HEK293 (cell line): Measurements from ENCODE around the gene MYO15B.
"Not testable (repeated sequence)": the region's sequence is repeated elsewhere in the genome, so short reads cannot be mapped to it uniquely, and the experiment has no call there.

ENCODE experiments used
- CTCF ChIA-PET: fragments of 350-600 bp; formaldehyde crosslinking; extraction: SDS; loops from one replicate; lab custom pipeline; 2021; ENCODE audit warnings: antibody characterized with exemption; lab: Yijun Ruan, JAX
- POLR2A ChIA-PET: fragments of 300-600 bp; formaldehyde crosslinking; extraction: SDS; loops from one replicate; lab custom pipeline; 2020; ENCODE audit warnings: antibody characterized with exemption, inconsistent platforms; lab: Yijun Ruan, JAX
- H3K27ac ChIP-seq: fragments of 200-500 bp; sonication (Bioruptor generic); 2 replicates; pipeline ENCODE4 v1.5.1; 2014; ENCODE audit warnings: low read depth, low read length, control low read depth, inconsistent platforms; ENCODE audit errors: extremely low read depth
- H3K36me3 ChIP-seq, 2 experiments: fragments of 200-500 bp in 1 of 2; sonication (Bioruptor generic) in 1 of 2; 1 replicate in 1 of 2; 2 replicates in 1 of 2; pipeline ENCODE4 v1.5.1; 2014 to 2017; ENCODE audit warnings: inconsistent platforms in 2 of 2, low read length in 2 of 2; ENCODE audit not compliant: control insufficient read depth in 2 of 2, insufficient read depth in 1 of 2
- H3K4me1 ChIP-seq: fragments of 200-500 bp; sonication (Bioruptor generic); 2 replicates; pipeline ENCODE4 v1.5.1; 2014; ENCODE audit warnings: mild to moderate bottlenecking, low read length, inconsistent platforms; ENCODE audit not compliant: control insufficient read depth, insufficient read depth
- H3K4me3 ChIP-seq: 2 replicates; pipeline ENCODE4 v1.5.1; 2011; ENCODE audit warnings: low read depth, mild to moderate bottlenecking, control low read depth, low read length, moderate library complexity
- H3K9me3 ChIP-seq: fragments of 200-500 bp; sonication (Bioruptor generic); 2 replicates; pipeline ENCODE4 v1.5.1; 2014; ENCODE audit warnings: low read depth, low read length, inconsistent platforms; ENCODE audit not compliant: control insufficient read depth, insufficient read depth
- GLIS1 ChIP-seq: fragments of 450-650 bp; formaldehyde crosslinking; IDR thresholded peaks from 2 replicates; pipeline ENCODE4 v1.5.1; 2016; ENCODE audit warnings: missing biosample characterization, missing genetic modification characterization
- HOXC10 ChIP-seq: sonication (generic); formaldehyde crosslinking; IDR thresholded peaks from 2 replicates; pipeline ENCODE4 v1.8.1; 2023; ENCODE audit warnings: mild to moderate bottlenecking, missing genetic modification reagents
- PRDM10 ChIP-seq: fragments of 450-650 bp; formaldehyde crosslinking; IDR thresholded peaks from 2 replicates; pipeline ENCODE4 v1.5.1; 2016; ENCODE audit warnings: missing biosample characterization, missing genetic modification characterization
- SCRT2 ChIP-seq: fragments of 450-650 bp; formaldehyde crosslinking; IDR thresholded peaks from 2 replicates; pipeline ENCODE4 v1.5.1; 2016; ENCODE audit warnings: missing biosample characterization, missing genetic modification characterization
- ZBTB20 ChIP-seq: fragments of 450-650 bp; formaldehyde crosslinking; IDR thresholded peaks from 2 replicates; pipeline ENCODE4 v1.5.1; 2016; ENCODE audit warnings: missing biosample characterization, missing genetic modification characterization
- ZBTB48 ChIP-seq: fragments of 450-650 bp; formaldehyde crosslinking; IDR thresholded peaks from 2 replicates; pipeline ENCODE4 v1.5.1; 2016; ENCODE audit warnings: missing biosample characterization, missing genetic modification characterization
- ZFP41 ChIP-seq: fragments of 450-650 bp; formaldehyde crosslinking; IDR thresholded peaks from 2 replicates; pipeline ENCODE4 v1.5.1; 2016; ENCODE audit warnings: missing biosample characterization, missing genetic modification characterization, borderline replicate concordance
- ZIC2 ChIP-seq: fragments of 450-650 bp; formaldehyde crosslinking; IDR thresholded peaks from 2 replicates; pipeline ENCODE4 v1.5.1; 2016; ENCODE audit warnings: missing biosample characterization, missing genetic modification characterization
- ZNF121 ChIP-seq: fragments of 450-650 bp; formaldehyde crosslinking; IDR thresholded peaks from 2 replicates; pipeline ENCODE4 v1.5.1; 2016; ENCODE audit warnings: missing biosample characterization, missing genetic modification characterization
- ZNF132 ChIP-seq: fragments of 450-650 bp; formaldehyde crosslinking; IDR thresholded peaks from 2 replicates; pipeline ENCODE4 v1.5.1; 2017; ENCODE audit warnings: missing biosample characterization, missing genetic modification characterization, borderline replicate concordance
- ZNF2 ChIP-seq: fragments of 450-650 bp; formaldehyde crosslinking; IDR thresholded peaks from 2 replicates; pipeline ENCODE4 v1.5.1; 2016; ENCODE audit warnings: missing biosample characterization, missing genetic modification characterization
- ZNF404 ChIP-seq: fragments of 450-650 bp; formaldehyde crosslinking; IDR thresholded peaks from 2 replicates; pipeline ENCODE4 v1.5.1; 2017; ENCODE audit warnings: missing biosample characterization, missing genetic modification characterization
- ZNF426 ChIP-seq: fragments of 450-650 bp; formaldehyde crosslinking; IDR thresholded peaks from 2 replicates; pipeline ENCODE4 v1.5.1; 2017; ENCODE audit warnings: missing biosample characterization, missing genetic modification characterization, mild to moderate bottlenecking, inconsistent platforms, moderate library complexity
- ZNF514 ChIP-seq: fragments of 450-650 bp; formaldehyde crosslinking; IDR thresholded peaks from 2 replicates; pipeline ENCODE4 v1.5.1; 2016; ENCODE audit warnings: missing biosample characterization, missing genetic modification characterization
- ZNF544 ChIP-seq: fragments of 450-650 bp; formaldehyde crosslinking; IDR thresholded peaks from 2 replicates; pipeline ENCODE4 v1.5.0; 2017; ENCODE audit warnings: missing biosample characterization, missing genetic modification characterization
- ZNF549 ChIP-seq: fragments of 450-650 bp; IDR thresholded peaks from 2 replicates; pipeline ENCODE4 v1.5.1; 2018; ENCODE audit warnings: missing biosample characterization, missing genetic modification characterization, mild to moderate bottlenecking, inconsistent platforms, moderate library complexity
- ZNF624 ChIP-seq: fragments of 450-650 bp; formaldehyde crosslinking; IDR thresholded peaks from 2 replicates; pipeline ENCODE4 v1.5.1; 2017; ENCODE audit warnings: missing biosample characterization, missing genetic modification characterization
- ZNF692 ChIP-seq: fragments of 450-650 bp; formaldehyde crosslinking; IDR thresholded peaks from 2 replicates; pipeline ENCODE4 v1.5.1; 2016; ENCODE audit warnings: missing biosample characterization, missing genetic modification characterization
- ZSCAN5A ChIP-seq: fragments of 450-650 bp; formaldehyde crosslinking; IDR thresholded peaks from 2 replicates; pipeline ENCODE4 v1.5.1; 2016; ENCODE audit warnings: missing biosample characterization, missing genetic modification characterization
- ZXDB ChIP-seq: fragments of 450-650 bp; formaldehyde crosslinking; IDR thresholded peaks from 2 replicates; pipeline ENCODE4 v1.5.1; 2016; ENCODE audit warnings: missing biosample characterization, missing genetic modification characterization
- TF ChIP-seq, protein P1 (sequence below): fragments of 450-650 bp; formaldehyde crosslinking; IDR thresholded peaks from 2 replicates; pipeline ENCODE4 v1.5.1; 2016; ENCODE audit warnings: missing biosample characterization, missing genetic modification characterization

MYO15B gene

DNA sequence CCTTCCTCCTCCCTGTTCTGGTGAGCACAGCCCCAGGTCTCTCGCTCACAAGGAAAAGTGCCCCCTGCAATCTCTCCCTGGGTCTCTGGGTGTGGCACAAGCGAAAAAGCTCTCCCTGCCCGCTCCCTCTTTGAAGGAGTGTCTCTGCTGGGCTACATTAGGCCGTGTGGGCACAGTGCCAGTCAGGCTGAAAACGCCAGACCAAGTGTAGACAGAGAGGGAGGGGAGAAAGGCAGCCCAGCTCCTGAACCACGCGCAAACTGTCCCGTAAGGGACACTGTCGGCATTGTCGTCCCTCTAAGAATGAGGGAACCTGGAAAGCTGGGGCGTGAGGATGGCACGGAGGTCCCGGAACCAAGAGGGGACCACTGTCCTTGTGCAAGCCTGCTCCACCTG, 49.5 kb downstream of the MYO15B start:
- H3K4me1 ChIP-seq: peaks cover 11% of the 10 kb centered on the region
- TF ChIP-seq GLIS1 (peak; percentile 27; the same call in 1 of the 2 replicates), ZBTB48 (tag by site-specific recombination) (no peak)
- H3K36me3 ChIP-seq: peaks cover 0 to 50% of the 10 kb centered on the region in 2 experiments; a peak in 1 of 3 replicates
- CTCF ChIA-PET: interaction anchor here (0.6 to 10.6 kb wide), 10 partner anchors 11 to 112 kb away, joined by 3 to 341 read pairs (median 4); no protein-coding TSS in a partner anchor
- POLR2A ChIA-PET: no interaction called here
- H3K4me3 ChIP-seq: no peak overlapping the region
- H3K27ac ChIP-seq: no peak overlapping the region
- H3K9me3 ChIP-seq: no peaks in the 10 kb centered on the region

DNA sequence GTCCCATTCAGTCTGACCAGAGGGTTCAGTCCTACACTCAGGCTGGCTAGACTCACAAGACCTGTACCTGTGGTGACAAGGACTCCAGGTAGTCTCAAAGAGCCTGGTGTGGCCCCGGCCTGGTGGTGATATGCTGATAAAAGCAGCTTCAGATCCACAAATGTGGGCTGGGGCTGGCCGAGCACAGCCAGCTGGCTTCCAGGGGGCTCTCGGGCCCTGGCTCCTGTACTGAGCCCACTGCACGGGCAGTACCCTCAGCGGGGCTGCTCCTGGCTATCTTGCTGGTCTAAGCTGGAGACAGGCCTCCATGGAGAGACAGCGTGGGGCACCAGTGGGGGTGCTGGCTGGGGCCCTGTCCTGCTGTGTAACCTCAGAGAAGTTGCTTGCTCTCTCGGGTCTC, 50.0 kb downstream of the MYO15B start:
- TF ChIP-seq ZNF132 (tag by site-specific recombination): no peak
- TF ChIP-seq ZNF544 (tag by site-specific recombination): no peak
- TF ChIP-seq ZIC2 (tag by site-specific recombination): peak; percentile 91
- TF ChIP-seq ZSCAN5A (tag by site-specific recombination): no peak
- TF ChIP-seq ZNF624 (tag by site-specific recombination): no peak
- POLR2A ChIA-PET: no interaction called here
- CTCF ChIA-PET: interaction anchor here (1.1 to 10.6 kb wide), 9 partner anchors 11 to 111 kb away, joined by 3 to 341 read pairs (median 4); no protein-coding TSS in a partner anchor

GRCh38 chr17:75638039-75638438, 50.4 kb downstream of the MYO15B start:
- H3K27ac ChIP-seq, H3K4me3 ChIP-seq, POLR2A ChIA-PET, H3K9me3 ChIP-seq: not testable (repeated sequence)
- CTCF ChIA-PET: interaction anchor here (0.6 to 10.6 kb wide), 6 partner anchors 14 to 111 kb away, joined by 3 to 341 read pairs (median 3); no protein-coding TSS in a partner anchor
- H3K36me3 ChIP-seq: peaks cover 0 to 53% of the 10 kb centered on the region in 2 experiments; a peak in 1 of 3 replicates
- peaks cover 11% of the 10 kb centered on the region for H3K4me1 ChIP-seq

More for the DNA sequence above, 50.0 kb downstream of the MYO15B start:
- no peaks in the 10 kb centered on the region for H3K9me3 ChIP-seq
- H3K36me3 ChIP-seq: peaks cover 0 to 48% of the 10 kb centered on the region in 2 experiments; a peak in 1 of 3 replicates
- H3K4me1 ChIP-seq: peaks cover 11% of the 10 kb centered on the region
- no peak overlapping the region for H3K27ac ChIP-seq
- no peak overlapping the region for H3K4me3 ChIP-seq

DNA sequence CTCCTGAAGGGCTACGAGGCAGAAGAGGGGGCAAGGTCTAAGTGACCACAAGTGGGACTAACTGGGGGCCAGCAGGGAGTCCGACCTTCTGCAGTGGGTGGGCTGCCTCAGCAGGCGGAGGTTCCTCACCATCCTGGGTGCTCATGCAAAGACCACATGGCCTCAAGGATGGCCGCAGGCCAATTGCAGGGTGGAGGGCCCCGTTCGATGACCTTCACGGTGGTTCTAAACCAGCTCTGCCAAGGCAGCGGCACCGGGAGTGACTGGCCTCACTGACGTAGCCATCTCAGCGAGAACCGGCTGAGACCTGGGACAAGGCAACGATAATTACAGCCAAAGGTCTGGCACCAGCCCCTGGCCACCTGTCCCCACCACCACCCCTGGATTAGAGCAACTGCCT, 51.3 kb downstream of the MYO15B start:
- H3K9me3 ChIP-seq: no peaks in the 10 kb centered on the region
- TF ChIP-seq PRDM10 (tag by site-specific recombination) (no peak), ZNF514 (tag by site-specific recombination) (no peak), ZNF549 (no peak), ZNF404 (no peak), ZNF692 (tag by site-specific recombination) (no peak), ZBTB20 (tag by site-specific recombination) (no peak), ZFP41 (no peak), ZNF544 (tag by site-specific recombination) (no peak), HOXC10 (no peak), ZNF121 (no peak), ZNF2 (tag by site-specific recombination) (no peak), ZXDB (tag by site-specific recombination) (no peak), SCRT2 (tag by site-specific recombination) (no peak), ZNF426 (tag by site-specific recombination) (no peak)
- TF ChIP-seq, protein P1, sequence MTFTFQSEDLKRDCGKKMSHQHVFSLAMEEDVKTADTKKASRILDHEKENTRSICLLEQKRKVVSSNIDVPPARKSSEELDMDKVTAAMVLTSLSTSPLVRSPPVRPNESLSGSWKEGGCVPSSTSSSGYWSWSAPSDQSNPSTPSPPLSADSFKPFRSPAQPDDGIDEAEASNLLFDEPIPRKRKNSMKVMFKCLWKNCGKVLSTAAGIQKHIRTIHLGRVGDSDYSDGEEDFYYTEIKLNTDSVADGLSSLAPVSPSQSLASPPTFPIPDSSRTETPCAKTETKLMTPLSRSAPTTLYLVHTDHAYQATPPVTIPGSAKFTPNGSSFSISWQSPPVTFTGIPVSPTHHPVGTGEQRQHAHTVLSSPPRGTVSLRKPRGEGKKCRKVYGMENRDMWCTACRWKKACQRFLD (tag by site-specific recombination): no peak

More for the DNA sequence above, 51.3 kb downstream of the MYO15B start:
- POLR2A ChIA-PET: interaction anchor here (0.5 kb wide), 1 partner anchor 44 kb away, joined by 3 read pairs; no protein-coding TSS in a partner anchor
- Histone ChIP-seq H3K36me3 (peaks cover under 1 to 60% of the 10 kb centered on the region in 2 experiments; a peak in 2 of 3 replicates), H3K4me1 (peaks cover 4% of the 10 kb centered on the region; the same call in 1 of the 2 replicates), H3K27ac (no peak overlapping the region), H3K4me3 (no peak overlapping the region)
- CTCF ChIA-PET: interaction anchor here (0.6 to 2.8 kb wide), 4 partner anchors 14 to 121 kb away, joined by 3 to 7 read pairs (median 4); no protein-coding TSS in a partner anchor
